ENCODE data around the gene CFAP53. TPM values are rescaled to one million over a fixed set of nuclear protein-coding genes. Genes with fewer than 3 reads are reported as not detected.
"Not testable (repeated sequence)": the region's sequence is repeated elsewhere in the genome, so short reads cannot be mapped to it uniquely, and the experiment has no call there.

Gene CFAP53
- total RNA-seq, 1 donor: under 0.01 TPM

GRCh38 chr18:50232419-50232818 is 33.9 kb downstream of the CFAP53 start:
- TF ChIP-seq, protein P1, sequence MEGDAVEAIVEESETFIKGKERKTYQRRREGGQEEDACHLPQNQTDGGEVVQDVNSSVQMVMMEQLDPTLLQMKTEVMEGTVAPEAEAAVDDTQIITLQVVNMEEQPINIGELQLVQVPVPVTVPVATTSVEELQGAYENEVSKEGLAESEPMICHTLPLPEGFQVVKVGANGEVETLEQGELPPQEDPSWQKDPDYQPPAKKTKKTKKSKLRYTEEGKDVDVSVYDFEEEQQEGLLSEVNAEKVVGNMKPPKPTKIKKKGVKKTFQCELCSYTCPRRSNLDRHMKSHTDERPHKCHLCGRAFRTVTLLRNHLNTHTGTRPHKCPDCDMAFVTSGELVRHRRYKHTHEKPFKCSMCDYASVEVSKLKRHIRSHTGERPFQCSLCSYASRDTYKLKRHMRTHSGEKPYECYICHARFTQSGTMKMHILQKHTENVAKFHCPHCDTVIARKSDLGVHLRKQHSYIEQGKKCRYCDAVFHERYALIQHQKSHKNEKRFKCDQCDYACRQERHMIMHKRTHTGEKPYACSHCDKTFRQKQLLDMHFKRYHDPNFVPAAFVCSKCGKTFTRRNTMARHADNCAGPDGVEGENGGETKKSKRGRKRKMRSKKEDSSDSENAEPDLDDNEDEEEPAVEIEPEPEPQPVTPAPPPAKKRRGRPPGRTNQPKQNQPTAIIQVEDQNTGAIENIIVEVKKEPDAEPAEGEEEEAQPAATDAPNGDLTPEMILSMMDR (IDR thresholded peaks at IDR 0.05; ENCODE audit: insufficient read depth, low read depth, low read length): no peak
- no peak overlapping the region for H3K4me3 ChIP-seq (ENCODE audit: low read depth, low read length)
- no peak for DNase-seq (ENCODE audit: low read depth)

DNA sequence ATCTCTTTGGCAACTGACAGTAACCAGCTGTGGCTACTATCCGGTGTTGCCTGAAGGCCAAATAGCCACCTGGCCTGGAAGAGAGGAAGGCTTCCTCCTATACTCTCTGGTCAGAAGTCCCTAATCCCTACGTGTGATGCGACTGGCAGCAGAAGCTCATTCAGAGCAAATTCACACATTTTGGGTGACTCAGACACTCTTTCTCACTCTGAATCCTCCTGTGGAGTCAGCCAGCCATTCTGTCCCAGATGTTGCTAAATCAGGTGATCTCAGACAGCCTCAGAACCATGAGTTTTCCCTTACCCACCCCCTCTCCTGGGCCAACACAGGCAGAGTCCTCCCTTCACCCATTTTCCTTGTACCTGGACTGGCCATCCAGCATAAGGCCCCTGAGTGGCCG is 34.7 kb downstream of the CFAP53 start:
- H3K4me3 ChIP-seq (ENCODE audit: low read depth, low read length): no peak overlapping the region
- no peak for DNase-seq (ENCODE audit: low read depth)
- TF ChIP-seq, protein P1 (IDR thresholded peaks at IDR 0.05; ENCODE audit: insufficient read depth, low read depth, low read length): no peak

DNA sequence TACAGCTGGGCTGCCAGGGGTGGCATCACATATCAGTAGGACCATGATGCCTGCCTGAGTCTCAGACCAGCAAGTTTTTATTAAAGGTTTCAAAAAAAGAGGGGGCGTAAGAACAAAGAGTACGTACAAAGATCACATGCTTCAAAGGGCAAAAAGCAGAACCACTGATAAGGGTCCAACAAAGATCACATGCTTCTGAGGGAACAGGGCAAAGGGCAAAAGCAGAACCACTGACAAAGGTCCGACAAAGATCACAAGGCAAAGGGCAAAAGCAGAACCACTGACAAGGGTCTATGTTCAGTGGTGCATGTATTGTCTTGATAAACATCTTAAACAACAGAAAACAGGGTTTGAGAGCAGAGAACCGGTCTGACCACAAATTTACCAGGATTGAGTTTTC is 46.0 kb downstream of the CFAP53 start:
- DNase-seq (ENCODE audit: low read depth); H3K4me3 ChIP-seq (ENCODE audit: low read depth, low read length): not testable (repeated sequence)

DNA sequence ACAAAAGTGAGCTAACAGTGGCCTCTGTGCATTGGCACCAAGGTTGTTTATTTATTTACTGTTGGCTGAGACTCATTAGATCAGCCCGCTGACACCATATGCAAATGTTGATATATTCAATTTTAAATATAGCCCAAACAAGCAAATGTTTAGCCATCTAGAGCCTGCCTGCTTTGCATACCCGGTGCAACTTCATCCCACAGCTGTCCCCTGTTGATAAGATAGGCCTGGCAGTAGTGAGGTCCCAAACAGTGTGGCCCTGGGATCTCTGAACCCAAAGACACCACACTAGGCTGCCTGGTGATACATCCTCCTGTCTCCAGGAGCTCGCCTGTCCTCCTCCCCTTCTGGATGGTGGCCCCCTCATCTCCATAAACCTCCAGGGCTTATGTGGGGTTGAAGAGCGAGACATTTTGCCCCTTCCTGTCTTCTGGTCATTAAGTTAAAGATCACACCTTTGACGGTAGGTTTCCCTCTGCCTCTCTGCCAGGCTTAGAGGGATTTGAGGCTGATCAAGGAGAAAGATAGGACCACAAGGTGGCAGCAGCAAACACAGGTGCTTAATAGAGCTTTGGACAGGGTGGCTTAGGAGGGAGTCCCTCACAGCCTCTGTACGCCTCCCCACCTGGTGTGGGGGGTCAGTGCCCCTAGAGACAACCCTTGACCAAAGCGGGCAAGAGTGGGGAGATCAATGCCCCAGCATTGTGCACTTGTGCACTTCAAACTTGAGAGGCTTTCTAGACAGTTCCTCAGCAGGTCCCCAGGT is 47.7 kb downstream of the CFAP53 start:
- H3K4me3 ChIP-seq (ENCODE audit: low read depth, low read length): no peak overlapping the region
- TF ChIP-seq, protein P1 (IDR thresholded peaks at IDR 0.05; ENCODE audit: insufficient read depth, low read depth, low read length): peak; percentile 48
- DNase-seq (ENCODE audit: low read depth): peak; percentile 32

DNA sequence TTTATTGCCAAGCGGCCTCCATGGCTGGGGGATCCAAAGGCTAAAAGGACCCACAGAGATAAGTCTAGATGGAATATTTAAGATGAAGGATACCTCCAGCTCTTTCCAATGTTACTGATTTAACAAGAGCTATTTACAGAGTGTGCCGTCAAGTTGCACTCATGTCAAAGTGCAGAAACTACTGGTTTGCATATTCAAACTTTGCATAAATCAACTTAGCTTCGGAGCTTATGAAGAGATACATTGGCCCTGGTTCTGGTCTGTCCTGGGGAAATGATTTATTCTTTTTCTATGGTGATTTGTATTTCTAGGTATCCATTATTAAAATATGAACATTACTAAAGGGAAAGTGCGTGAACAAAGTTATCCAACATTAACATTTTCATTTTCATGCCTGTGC is 57.0 kb downstream of the CFAP53 start:
- no peak overlapping the region for H3K4me3 ChIP-seq (ENCODE audit: low read depth, low read length)
- TF ChIP-seq, protein P1 (IDR thresholded peaks at IDR 0.05; ENCODE audit: insufficient read depth, low read depth, low read length): no peak
- no peak for DNase-seq (ENCODE audit: low read depth)

- H3K4me3 ChIP-seq (ENCODE audit: low read depth, low read length): no peak overlapping the region
- TF ChIP-seq, protein P1 (IDR thresholded peaks at IDR 0.05; ENCODE audit: insufficient read depth, low read depth, low read length): no peak
- DNase-seq (ENCODE audit: low read depth): no peak
These were observed 58.6 kb downstream of the CFAP53 start for GRCh38 chr18:50207722-50208121.

DNA sequence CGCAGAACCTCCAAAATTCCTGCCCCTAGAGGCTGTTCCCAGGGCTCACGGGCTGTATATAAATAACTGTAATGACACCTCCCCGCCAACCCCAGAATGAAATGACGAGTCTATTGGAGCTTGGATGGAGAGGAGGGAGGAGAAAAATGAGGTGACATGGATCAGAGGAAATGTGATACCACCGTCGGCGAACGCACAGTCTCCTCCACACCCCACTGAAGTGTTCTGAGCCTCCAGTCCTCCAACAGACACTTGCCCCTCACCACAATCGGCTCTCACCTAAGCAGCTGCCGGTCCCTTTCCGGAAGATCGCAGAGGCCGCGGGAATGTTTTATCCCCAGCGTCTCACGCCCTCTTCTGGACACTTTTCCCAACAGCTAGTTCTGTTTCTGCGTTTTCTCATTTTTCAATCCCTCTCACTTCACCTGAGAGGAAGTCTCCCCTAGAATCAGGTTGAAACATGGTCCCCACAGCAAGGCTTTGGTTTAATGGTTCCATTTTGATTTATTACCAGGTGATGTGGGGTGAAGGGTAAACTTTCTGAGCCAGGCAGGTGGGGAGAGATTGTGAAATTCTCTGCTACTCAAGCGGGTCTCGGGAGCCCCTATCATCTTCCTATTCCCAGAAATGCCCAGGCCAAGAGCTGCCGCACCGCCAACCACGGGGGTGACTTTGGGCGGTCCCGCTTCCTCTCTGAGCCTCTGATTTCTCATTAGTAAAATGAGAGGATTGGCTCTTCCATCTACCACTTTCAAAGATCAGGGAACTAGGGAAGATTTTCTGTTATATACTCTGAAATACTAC is 62.3 kb downstream of the CFAP53 start:
- no peak overlapping the region for H3K4me3 ChIP-seq (ENCODE audit: low read depth, low read length)
- peak; percentile 37 for DNase-seq (ENCODE audit: low read depth)
- TF ChIP-seq, protein P1 (IDR thresholded peaks at IDR 0.05; ENCODE audit: insufficient read depth, low read depth, low read length): peak; percentile 62
